HepG2 (cell line): ENCODE results near the gene ENTPD7. TPM values are rescaled to one million over a fixed set of nuclear protein-coding genes. Genes with fewer than 3 reads are reported as not detected.

Experiments
- AHR ChIP-seq: IDR thresholded peaks from 2 replicates; pipeline ENCODE4 v1.6.1; 2018; ENCODE audit warnings: missing genetic modification reagents, missing compliant biosample characterization
- ATF2 ChIP-seq: sonication (generic); formaldehyde crosslinking; IDR thresholded peaks from 2 replicates; pipeline ENCODE4 v1.4.0; 2020; ENCODE audit warnings: missing genetic modification reagents
- DR1 ChIP-seq: sonication (generic); formaldehyde crosslinking; IDR thresholded peaks from 2 replicates; pipeline ENCODE4 v1.8.0; 2021; ENCODE audit warnings: mild to moderate bottlenecking, missing genetic modification reagents, inconsistent platforms
- FIP1L1 ChIP-seq: fragments of 200-400 bp; formaldehyde crosslinking; IDR thresholded peaks from 2 replicates; pipeline ENCODE4 v1.6.1; 2018; ENCODE audit warnings: low read depth, mild to moderate bottlenecking, low read length, moderate library complexity, borderline replicate concordance; ENCODE audit not compliant: insufficient read depth
- FOXK2 ChIP-seq: fragments of 450-650 bp; IDR thresholded peaks from 2 replicates; pipeline ENCODE4 v1.6.1; 2016
- HNF1A ChIP-seq, 2 experiments: sonication (generic) in 1 of 2; formaldehyde crosslinking in 1 of 2; IDR thresholded peaks; 2 replicates each; pipeline versions ENCODE4 v1.4.0 to v1.6.1; 2016 to 2020; ENCODE audit warnings: borderline replicate concordance in 1 of 2, low read depth in 1 of 2, mild to moderate bottlenecking in 1 of 2, missing genetic modification reagents in 1 of 2
- HNRNPLL ChIP-seq: fragments of 200-400 bp; formaldehyde crosslinking; IDR thresholded peaks from 2 replicates; pipeline ENCODE4 v1.6.1; 2017; ENCODE audit warnings: mild to moderate bottlenecking, low read depth, low read length; ENCODE audit not compliant: poor library complexity, severe bottlenecking
- MTA1 ChIP-seq: sonication (generic); formaldehyde crosslinking; IDR thresholded peaks from 2 replicates; pipeline ENCODE4 v1.4.0; 2020; ENCODE audit warnings: missing genetic modification reagents, mild to moderate bottlenecking, borderline replicate concordance
- NCOR1 ChIP-seq: fragments of 200-600 bp; sonication (generic); IDR thresholded peaks from 2 replicates; pipeline ENCODE4 v1.7.0; 2017; ENCODE audit warnings: antibody characterized with exemption, low read length, borderline replicate concordance
- NR2C2 ChIP-seq: sonication (generic); formaldehyde crosslinking; IDR thresholded peaks from 2 replicates; pipeline ENCODE4 v1.4.0; 2020; ENCODE audit warnings: missing genetic modification reagents, mild to moderate bottlenecking, moderate library complexity, borderline replicate concordance
- YY1 ChIP-seq: IDR thresholded peaks from 2 replicates; pipeline ENCODE4 v1.6.1; 2011; ENCODE audit warnings: low read length, low read depth, moderate library complexity, mild to moderate bottlenecking; ENCODE audit not compliant: insufficient read depth, insufficient replicate concordance
- ZC3H4 ChIP-seq: sonication (generic); formaldehyde crosslinking; IDR thresholded peaks from 2 replicates; pipeline ENCODE4 v1.4.0; 2020; ENCODE audit warnings: missing genetic modification reagents, borderline replicate concordance
- ZFP36L2 ChIP-seq: sonication (generic); formaldehyde crosslinking; IDR thresholded peaks from 2 replicates; pipeline ENCODE4 v1.4.0; 2020; ENCODE audit warnings: missing genetic modification reagents
- ZNF160 ChIP-seq: sonication (generic); formaldehyde crosslinking; IDR thresholded peaks from 2 replicates; pipeline ENCODE4 v1.8.0; 2022; ENCODE audit warnings: mild to moderate bottlenecking, inconsistent platforms, missing genetic modification reagents
- ZNF414 ChIP-seq: sonication (generic); formaldehyde crosslinking; IDR thresholded peaks from 2 replicates; pipeline ENCODE4 v1.5.0; 2020; ENCODE audit warnings: missing genetic modification reagents
- ZNF737 ChIP-seq: sonication (generic); formaldehyde crosslinking; IDR thresholded peaks from 2 replicates; pipeline ENCODE4 v1.5.0; 2020; ENCODE audit warnings: missing genetic modification reagents, mild to moderate bottlenecking, borderline replicate concordance
- ZNF747 ChIP-seq: sonication (generic); formaldehyde crosslinking; IDR thresholded peaks from 2 replicates; pipeline ENCODE4 v1.8.1; 2023; ENCODE audit warnings: missing genetic modification reagents, mild to moderate bottlenecking, borderline replicate concordance
- ZXDC ChIP-seq: sonication (generic); formaldehyde crosslinking; IDR thresholded peaks from 2 replicates; pipeline ENCODE4 v1.5.0; 2020; ENCODE audit warnings: mild to moderate bottlenecking, missing genetic modification reagents
- polyA plus RNA-seq, 8 experiments: library from polyadenylated mRNA; depleted of rRNA in 3 of 8; stranded (reverse) in 7 of 8; unstranded in 1 of 8; fragments of >200 nt; fragmentation: Illumina TruSeq in 4 of 8; extraction: Trizol in 4 of 8; gene quantifications; 2 replicates each; pipeline versions ENCODE4 v1.2.1 to v1.2.3, GENCODE V29; 2011 to 2016; ENCODE audit warnings: low read depth in 4 of 8, missing spikeins in 1 of 8, mixed read lengths in 1 of 8; ENCODE audit not compliant: insufficient read depth in 1 of 8
- total RNA-seq, 5 experiments: library from RNA; depleted of rRNA; stranded (reverse); fragments of >200 nt; fragmentation: Illumina TruSeq; extraction: Trizol; gene quantifications; 2 replicates each; pipeline ENCODE4 v1.2.3, GENCODE V29; 2016; ENCODE audit warnings: low read depth in 1 of 5

ENTPD7 gene
- total and polyA plus RNA-seq, 2 of the 13 experiments (the other 11 are each of a cell fraction or from before 2014, with no cell fraction given): 7.6 to 36.5 TPM

- TF ChIP-seq ZNF737 (CRISPR knock-in tag): no peak
- TF ChIP-seq ZNF414: 0 out of 2 replicates have a peak, but pooled peaks have one; percentile 1
- peak; percentile 31 for TF ChIP-seq YY1
- no peak for TF ChIP-seq ZFP36L2 (CRISPR knock-in tag)
- no peak for TF ChIP-seq ATF2 (CRISPR knock-in tag)
- TF ChIP-seq FIP1L1: no peak
- TF ChIP-seq MTA1 (CRISPR knock-in tag): no peak
- peak; percentile 92 for TF ChIP-seq FOXK2
- no peak for TF ChIP-seq ZNF160 (CRISPR knock-in tag)
- no peak for TF ChIP-seq ZC3H4 (CRISPR knock-in tag)
- no peak for TF ChIP-seq AHR (CRISPR knock-in tag)
- no peak for TF ChIP-seq ZNF747 (CRISPR knock-in tag)
- 0 out of 2 replicates have a peak, but pooled peaks have one; percentile 49 for TF ChIP-seq NCOR1
- 0 out of 2 replicates have a peak, but pooled peaks have one; percentile 47 for TF ChIP-seq HNF1A (IDR thresholded peaks at IDR 0.05; ENCODE audit: low read depth)
- no peak for TF ChIP-seq HNF1A (CRISPR knock-in tag; IDR thresholded peaks at IDR 0.05; ENCODE audit: borderline replicate concordance)
- TF ChIP-seq DR1 (CRISPR knock-in tag): no peak
- TF ChIP-seq NR2C2: 0 out of 2 replicates have a peak, but pooled peaks have one; percentile 78
- TF ChIP-seq ZXDC (CRISPR knock-in tag): no peak
- peak; percentile 5 for TF ChIP-seq HNRNPLL
These were observed 39.2 kb upstream of the ENTPD7 start, which contains the start of gene SLC25A28 (continued) for GRCh38 chr10:99619851-99620710.
